ENCODE data around the gene USP20.

USP20 gene

DNA sequence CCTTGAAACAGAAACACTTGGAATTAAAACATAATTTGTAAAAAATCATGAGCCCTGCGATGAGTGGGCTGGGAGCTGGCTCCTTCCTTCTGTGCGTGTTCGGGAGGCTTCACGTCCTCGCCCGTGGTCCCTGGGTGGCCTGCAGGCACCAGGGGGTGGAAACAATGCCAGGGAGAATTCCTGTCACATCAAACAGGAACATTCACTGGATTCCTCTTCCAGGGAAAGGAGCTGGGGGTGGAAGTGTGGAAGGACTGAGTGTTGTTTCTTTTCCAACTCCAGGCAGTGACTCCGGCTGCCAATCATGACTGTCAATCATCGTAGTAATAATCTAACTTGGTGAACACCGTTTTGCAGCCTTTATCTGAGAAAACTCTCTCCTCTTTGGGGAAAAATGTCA lies 21.6 kb upstream of the USP20 start:
- Histone ChIP-seq H3K36me3 (ENCODE audit: control insufficient read depth in 2 of 2, insufficient read depth in 1 of 2, low read length in 2 of 2) (peaks cover 14 to 93% of the 10 kb centered on the region in 2 experiments), H3K4me1 (ENCODE audit: control insufficient read depth, insufficient read depth, low read length) (no peaks in the 10 kb centered on the region), H3K27ac (ENCODE audit: extremely low read depth, low read depth, low read length) (no peak overlapping the region), H3K4me3 (ENCODE audit: low read depth, low read length) (no peak overlapping the region), H3K9me3 (ENCODE audit: control insufficient read depth, insufficient read depth, low read depth, low read length) (no peaks in the 10 kb centered on the region)
- no peak for TF ChIP-seq ZNF175 (tag by site-specific recombination; IDR thresholded peaks at IDR 0.05)
- no peak for TF ChIP-seq WT1 (tag by site-specific recombination; IDR thresholded peaks at IDR 0.05)
- peak; percentile 79 for TF ChIP-seq GLIS1 (tag by site-specific recombination; IDR thresholded peaks at IDR 0.05)
- TF ChIP-seq PBX3 (CRISPR knock-in tag; IDR thresholded peaks at IDR 0.05): no peak
- 0 out of 2 replicates have a peak, but pooled peaks have one; percentile 5 for TF ChIP-seq PRDM1 (tag by site-specific recombination; IDR thresholded peaks at IDR 0.05)
- TF ChIP-seq ZNF548 (tag by site-specific recombination; IDR thresholded peaks at IDR 0.05): no peak
- TF ChIP-seq ZNF202 (tag by site-specific recombination; IDR thresholded peaks at IDR 0.05; ENCODE audit: borderline replicate concordance): no peak
- TF ChIP-seq, protein P1, sequence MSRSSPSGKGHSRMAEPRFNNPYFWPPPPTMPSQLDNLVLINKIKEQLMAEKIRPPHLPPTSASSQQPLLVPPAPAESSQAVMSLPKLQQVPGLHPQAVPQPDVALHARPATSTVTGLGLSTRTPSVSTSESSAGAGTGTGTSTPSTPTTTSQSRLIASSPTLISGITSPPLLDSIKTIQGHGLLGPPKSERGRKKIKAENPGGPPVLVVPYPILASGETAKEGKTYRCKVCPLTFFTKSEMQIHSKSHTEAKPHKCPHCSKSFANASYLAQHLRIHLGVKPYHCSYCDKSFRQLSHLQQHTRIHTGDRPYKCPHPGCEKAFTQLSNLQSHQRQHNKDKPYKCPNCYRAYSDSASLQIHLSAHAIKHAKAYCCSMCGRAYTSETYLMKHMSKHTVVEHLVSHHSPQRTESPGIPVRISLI (tag by site-specific recombination; IDR thresholded peaks at IDR 0.05): no peak
- TF ChIP-seq ZNF146 (tag by site-specific recombination; IDR thresholded peaks at IDR 0.05): no peak
- CTCF ChIA-PET: interaction anchor here (0.6 kb wide), 1 partner anchor 485 kb away, joined by 3 read pairs; no protein-coding TSS in a partner anchor
- POLR2A ChIA-PET: interaction anchor here (1.7 to 1.8 kb wide), 2 partner anchors 9 to 10 kb away, joined by 8 to 10 read pairs; partner anchors contain the start of genes TOR1A and TOR1B

DNA sequence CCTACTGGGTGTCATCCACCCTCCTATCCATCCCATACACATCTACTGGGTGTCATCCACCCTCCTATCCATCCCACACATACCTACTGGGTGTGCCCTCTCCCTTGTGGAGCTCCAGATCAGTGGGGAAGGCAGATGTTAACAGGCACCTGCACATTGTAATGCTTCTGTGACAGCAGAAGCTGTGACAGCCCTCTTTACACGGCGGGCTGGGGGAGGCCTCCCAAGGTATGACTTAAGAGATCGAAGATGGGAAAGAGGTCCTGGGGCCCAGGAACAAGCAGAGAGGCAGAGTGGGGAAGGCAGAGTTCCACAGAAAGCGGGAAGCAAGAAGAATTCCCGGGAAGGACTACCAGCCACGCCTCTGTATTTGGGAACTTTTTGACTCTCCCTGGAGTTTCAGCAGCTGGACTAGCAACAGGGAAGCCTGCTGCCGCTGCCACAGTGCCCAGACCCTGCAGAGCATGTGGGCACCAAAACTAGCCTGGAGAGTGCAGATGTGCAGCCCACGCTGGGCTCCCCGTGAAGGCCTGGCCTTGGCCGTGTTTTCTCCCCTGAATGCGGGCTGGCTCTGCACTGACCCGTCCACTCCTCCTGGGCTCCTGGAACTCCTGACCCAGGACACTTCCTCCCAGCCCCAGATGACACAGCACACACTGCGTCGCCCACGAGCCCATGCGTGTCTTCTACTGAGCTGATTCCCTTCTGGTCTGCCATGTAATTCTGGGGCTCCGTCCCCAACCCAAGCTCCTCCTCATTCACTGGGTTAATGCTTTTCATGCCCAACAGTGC lies 20.6 kb upstream of the USP20 start:
- Histone ChIP-seq H3K27ac (ENCODE audit: extremely low read depth, low read depth, low read length) (no peak overlapping the region), H3K36me3 (ENCODE audit: control insufficient read depth in 2 of 2, insufficient read depth in 1 of 2, low read length in 2 of 2) (peaks cover 16 to 90% of the 10 kb centered on the region in 2 experiments), H3K4me1 (ENCODE audit: control insufficient read depth, insufficient read depth, low read length) (no peaks in the 10 kb centered on the region), H3K4me3 (ENCODE audit: low read depth, low read length) (no peak overlapping the region), H3K9me3 (ENCODE audit: control insufficient read depth, insufficient read depth, low read depth, low read length) (no peaks in the 10 kb centered on the region)
- TF ChIP-seq ZNF510 (tag by site-specific recombination; IDR thresholded peaks at IDR 0.05; ENCODE audit: insufficient replicate concordance): no peak
- TF ChIP-seq ZNF513 (tag by site-specific recombination; IDR thresholded peaks at IDR 0.05): no peak
- no peak for TF ChIP-seq SETDB1 (IDR thresholded peaks at IDR 0.05; ENCODE audit: insufficient read length, low read length)
- TF ChIP-seq, protein P2, sequence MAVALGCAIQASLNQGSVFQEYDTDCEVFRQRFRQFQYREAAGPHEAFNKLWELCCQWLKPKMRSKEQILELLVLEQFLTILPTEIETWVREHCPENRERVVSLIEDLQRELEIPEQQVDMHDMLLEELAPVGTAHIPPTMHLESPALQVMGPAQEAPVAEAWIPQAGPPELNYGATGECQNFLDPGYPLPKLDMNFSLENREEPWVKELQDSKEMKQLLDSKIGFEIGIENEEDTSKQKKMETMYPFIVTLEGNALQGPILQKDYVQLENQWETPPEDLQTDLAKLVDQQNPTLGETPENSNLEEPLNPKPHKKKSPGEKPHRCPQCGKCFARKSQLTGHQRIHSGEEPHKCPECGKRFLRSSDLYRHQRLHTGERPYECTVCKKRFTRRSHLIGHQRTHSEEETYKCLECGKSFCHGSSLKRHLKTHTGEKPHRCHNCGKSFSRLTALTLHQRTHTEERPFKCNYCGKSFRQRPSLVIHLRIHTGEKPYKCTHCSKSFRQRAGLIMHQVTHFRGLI (tag by site-specific recombination; IDR thresholded peaks at IDR 0.05): no peak
- TF ChIP-seq ZBTB20 (tag by site-specific recombination; IDR thresholded peaks at IDR 0.05): peak; percentile 93
- ChIA-PET CTCF (no interaction called here), POLR2A (interaction anchor here (0.5 to 1.8 kb wide), 2 partner anchors 11 to 33 kb away, joined by 3 to 8 read pairs; partner anchors contain the start of gene TOR1B)

DNA sequence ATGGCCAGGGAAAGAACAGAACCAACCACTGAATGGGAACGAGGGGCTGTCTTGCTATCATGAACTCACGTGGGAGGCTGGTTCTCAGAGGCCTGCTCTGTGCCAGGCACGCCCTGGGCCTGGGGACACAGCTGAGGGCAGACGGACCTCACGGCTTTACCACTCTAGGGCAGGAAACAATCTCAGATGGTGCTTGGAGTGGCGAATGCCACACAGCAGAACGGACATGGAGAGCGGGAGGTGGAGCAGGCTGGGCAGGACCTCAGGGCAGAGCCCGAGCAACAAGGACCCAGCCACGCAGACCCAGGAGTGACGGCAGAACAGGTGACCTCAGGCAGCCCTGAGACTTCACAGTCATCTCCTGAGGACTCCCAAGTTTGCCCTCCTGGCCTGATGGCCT lies 20.0 kb upstream of the USP20 start:
- no peaks in the 10 kb centered on the region for H3K4me1 ChIP-seq (ENCODE audit: control insufficient read depth, insufficient read depth, low read length)
- no peak for TF ChIP-seq ZNF324 (tag by site-specific recombination; IDR thresholded peaks at IDR 0.05)
- TF ChIP-seq ZNF514 (tag by site-specific recombination; IDR thresholded peaks at IDR 0.05): no peak
- no peak for TF ChIP-seq EGR2 (tag by site-specific recombination; IDR thresholded peaks at IDR 0.05; ENCODE audit: low read depth)
- TF ChIP-seq ZNF184 (tag by site-specific recombination; IDR thresholded peaks at IDR 0.05): no peak
- TF ChIP-seq, protein P3, sequence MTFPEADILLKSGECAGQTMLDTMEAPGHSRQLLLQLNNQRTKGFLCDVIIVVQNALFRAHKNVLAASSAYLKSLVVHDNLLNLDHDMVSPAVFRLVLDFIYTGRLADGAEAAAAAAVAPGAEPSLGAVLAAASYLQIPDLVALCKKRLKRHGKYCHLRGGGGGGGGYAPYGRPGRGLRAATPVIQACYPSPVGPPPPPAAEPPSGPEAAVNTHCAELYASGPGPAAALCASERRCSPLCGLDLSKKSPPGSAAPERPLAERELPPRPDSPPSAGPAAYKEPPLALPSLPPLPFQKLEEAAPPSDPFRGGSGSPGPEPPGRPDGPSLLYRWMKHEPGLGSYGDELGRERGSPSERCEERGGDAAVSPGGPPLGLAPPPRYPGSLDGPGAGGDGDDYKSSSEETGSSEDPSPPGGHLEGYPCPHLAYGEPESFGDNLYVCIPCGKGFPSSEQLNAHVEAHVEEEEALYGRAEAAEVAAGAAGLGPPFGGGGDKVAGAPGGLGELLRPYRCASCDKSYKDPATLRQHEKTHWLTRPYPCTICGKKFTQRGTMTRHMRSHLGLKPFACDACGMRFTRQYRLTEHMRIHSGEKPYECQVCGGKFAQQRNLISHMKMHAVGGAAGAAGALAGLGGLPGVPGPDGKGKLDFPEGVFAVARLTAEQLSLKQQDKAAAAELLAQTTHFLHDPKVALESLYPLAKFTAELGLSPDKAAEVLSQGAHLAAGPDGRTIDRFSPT (tag by site-specific recombination; IDR thresholded peaks at IDR 0.05): no peak
- TF ChIP-seq ZNF175 (tag by site-specific recombination; IDR thresholded peaks at IDR 0.05): no peak
- TF ChIP-seq ZNF354C (tag by site-specific recombination; IDR thresholded peaks at IDR 0.05; ENCODE audit: borderline replicate concordance, low read depth): no peak
- TF ChIP-seq ZNF571 (tag by site-specific recombination; IDR thresholded peaks at IDR 0.05): no peak
- TF ChIP-seq ZNF560 (tag by site-specific recombination; IDR thresholded peaks at IDR 0.05; ENCODE audit: borderline replicate concordance): no peak
- no peak for TF ChIP-seq ZNF174 (tag by site-specific recombination; IDR thresholded peaks at IDR 0.05)
- no peak overlapping the region for H3K27ac ChIP-seq (ENCODE audit: extremely low read depth, low read depth, low read length)
- H3K4me3 ChIP-seq (ENCODE audit: low read depth, low read length): no peak overlapping the region
- peaks cover 22 to 88% of the 10 kb centered on the region in 2 experiments for H3K36me3 ChIP-seq (ENCODE audit: control insufficient read depth in 2 of 2, insufficient read depth in 1 of 2, low read length in 2 of 2)
- ChIA-PET CTCF (no interaction called here), POLR2A (interaction anchor here (1.8 kb wide), 1 partner anchor 12 kb away, joined by 8 read pairs; the partner anchor contains the start of gene TOR1B)
- no peaks in the 10 kb centered on the region for H3K9me3 ChIP-seq (ENCODE audit: control insufficient read depth, insufficient read depth, low read depth, low read length)

All from HEK293 (cell line).